ENCODE measurements around the gene BTBD9. TPM values are rescaled to one million over a fixed set of nuclear protein-coding genes. Genes with fewer than 3 reads are reported as not detected.

BTBD9 gene
- total RNA-seq, 1 donor from 2014 or later: 9.9 TPM

DNA sequence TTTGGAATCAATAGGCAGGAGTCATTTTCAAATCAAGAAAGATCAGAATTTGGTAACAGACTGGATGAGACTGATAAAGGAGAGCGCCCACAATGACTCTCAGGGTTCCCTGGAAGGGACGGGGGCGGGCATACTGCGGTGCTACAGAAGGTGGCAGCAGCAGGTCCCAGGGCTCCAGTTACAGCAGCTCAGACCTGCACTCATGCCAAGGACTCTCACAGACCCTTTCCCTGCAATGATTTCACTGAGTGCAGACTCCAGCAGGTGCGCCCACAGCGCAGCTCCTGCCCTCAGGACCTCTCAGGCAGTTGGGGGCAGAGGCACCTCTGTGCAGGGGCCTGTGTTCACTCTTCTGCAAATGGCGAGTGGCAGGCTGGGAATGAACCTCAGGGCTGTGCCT is 460.4 kb downstream of the BTBD9 start:
- Histone ChIP-seq H3K27me3 (no peaks in the 10 kb centered on the region), H3K9me3 (no peaks in the 10 kb centered on the region), H3K27ac (no peak overlapping the region), H3K4me3 (no peak overlapping the region), H3K36me3 (no peaks in the 10 kb centered on the region), H3K4me1 (no peaks in the 10 kb centered on the region)
- intact Hi-C loops (cut with DNase I): no loop called here
- no peak for TF ChIP-seq CTCF (IDR thresholded peaks at IDR 0.05)
- peak in 1 of 2 donors; percentile 45 for DNase-seq (ENCODE audit: low spot score in 2 of 2)

DNA sequence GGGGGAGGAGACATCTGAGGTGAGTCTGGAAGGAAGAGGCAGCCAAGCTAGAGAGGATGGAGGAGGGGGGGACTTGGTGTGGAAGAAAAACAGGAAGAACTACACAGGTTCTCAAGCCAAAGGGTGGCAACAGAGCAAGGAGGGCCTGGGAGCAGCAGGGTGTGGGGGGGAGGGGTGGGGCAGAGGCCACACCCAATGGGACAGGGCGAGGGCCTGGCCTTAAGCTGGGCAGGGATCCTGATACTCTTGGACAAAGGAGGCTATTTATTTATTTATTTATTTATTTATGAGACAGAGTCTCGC is 461.2 kb downstream of the BTBD9 start:
- no peak overlapping the region for H3K27ac ChIP-seq
- H3K9me3 ChIP-seq: no peaks in the 10 kb centered on the region
- no peaks in the 10 kb centered on the region for H3K27me3 ChIP-seq
- H3K36me3 ChIP-seq: no peaks in the 10 kb centered on the region
- DNase-seq (ENCODE audit: low spot score in 2 of 2): peak in 1 of 2 donors; percentile 27
- H3K4me3 ChIP-seq: no peak overlapping the region
- no peak for TF ChIP-seq CTCF (IDR thresholded peaks at IDR 0.05)
- intact Hi-C loops (cut with DNase I): no loop called here
- no peaks in the 10 kb centered on the region for H3K4me1 ChIP-seq

GRCh38 chr6:38177882-38178583 is 461.7 kb downstream of the BTBD9 start:
- H3K27me3 ChIP-seq: no peaks in the 10 kb centered on the region
- H3K4me3 ChIP-seq: no peak overlapping the region
- no peak for TF ChIP-seq CTCF (IDR thresholded peaks at IDR 0.05)
- H3K27ac ChIP-seq: no peak overlapping the region
- peak in 1 of 2 donors; percentile 42 for DNase-seq (ENCODE audit: low spot score in 2 of 2)
- intact Hi-C loops (cut with DNase I): no loop called here
- H3K4me1 ChIP-seq: no peaks in the 10 kb centered on the region
- peaks cover 0 to 2% of the 10 kb centered on the region in 2 donors for H3K36me3 ChIP-seq
- H3K9me3 ChIP-seq: no peaks in the 10 kb centered on the region

DNA sequence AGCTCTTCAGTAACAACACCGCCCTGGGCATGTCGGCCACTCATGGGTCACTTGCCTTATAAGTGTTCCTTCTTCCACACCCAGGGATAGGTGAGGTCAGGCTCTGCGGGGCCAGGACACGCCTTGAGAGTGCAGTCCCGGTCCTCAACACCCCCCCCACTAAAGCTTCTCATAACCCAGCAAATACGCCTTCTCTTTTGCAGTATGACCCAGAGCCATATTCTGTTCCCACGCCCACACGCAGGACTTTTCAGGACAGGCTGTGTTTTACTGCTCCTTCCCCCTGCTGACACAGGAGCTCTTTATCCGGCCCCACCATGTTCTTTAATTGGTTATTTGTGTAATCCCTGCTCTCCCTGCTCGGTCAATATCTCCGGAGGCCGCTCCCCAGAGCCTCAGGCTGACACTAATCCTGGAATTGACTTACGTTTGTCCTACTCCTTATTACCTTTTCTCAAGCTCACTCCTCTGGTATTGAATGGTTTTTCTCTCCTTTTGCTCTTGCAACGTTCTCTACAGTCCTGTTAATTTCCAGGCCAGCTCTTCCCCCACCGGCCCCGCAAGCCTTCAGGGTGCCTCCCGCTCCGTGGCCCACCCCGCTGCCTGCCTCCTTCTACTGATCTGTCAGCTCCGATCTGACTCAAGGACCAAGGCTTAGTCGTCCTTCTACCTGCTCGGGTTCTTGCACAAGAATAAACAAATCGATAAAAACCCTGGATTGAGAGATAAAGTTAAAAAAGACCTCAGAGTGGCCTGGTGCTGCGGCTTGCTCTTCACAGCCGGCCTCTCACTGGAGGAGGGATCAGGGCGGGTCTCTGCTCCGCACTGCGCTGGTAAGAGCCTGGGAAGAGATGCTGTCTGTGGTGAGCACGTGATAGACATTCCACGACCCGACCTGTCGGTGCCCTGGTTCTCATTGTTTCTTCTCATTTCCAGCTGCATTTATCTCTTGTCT is 462.7 kb downstream of the BTBD9 start:
- Histone ChIP-seq H3K4me3 (no peak overlapping the region), H3K4me1 (no peaks in the 10 kb centered on the region), H3K36me3 (peaks cover 0 to 4% of the 10 kb centered on the region in 2 donors), H3K27me3 (no peaks in the 10 kb centered on the region), H3K9me3 (no peaks in the 10 kb centered on the region), H3K27ac (no peak overlapping the region)
- DNase-seq (ENCODE audit: low spot score in 2 of 2): no peak
- intact Hi-C loops (cut with DNase I): no loop called here
- TF ChIP-seq CTCF (IDR thresholded peaks at IDR 0.05): no peak

DNA sequence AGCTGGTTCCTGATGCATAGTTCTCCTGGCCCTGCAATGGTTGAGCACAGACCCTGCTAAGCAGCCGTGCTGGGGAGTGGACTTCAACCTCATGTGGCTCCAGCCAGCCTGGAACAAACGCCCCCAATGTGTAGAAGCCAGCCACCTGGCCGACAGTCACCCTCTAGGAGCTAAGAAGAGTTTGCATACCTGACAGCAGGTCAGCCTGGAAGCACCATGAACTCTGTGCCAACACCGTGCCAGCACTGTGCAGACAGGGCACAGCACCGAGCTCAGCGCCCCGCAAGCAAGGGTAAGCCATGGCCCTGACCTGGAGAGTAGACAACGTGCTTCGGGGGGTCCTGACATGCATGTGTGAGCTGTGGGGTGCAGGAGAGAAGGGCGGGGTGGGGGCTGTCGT is 463.9 kb downstream of the BTBD9 start:
- Histone ChIP-seq H3K27me3 (no peaks in the 10 kb centered on the region), H3K4me3 (no peak overlapping the region), H3K36me3 (peaks cover 0 to 4% of the 10 kb centered on the region in 2 donors), H3K27ac (no peak overlapping the region), H3K4me1 (no peaks in the 10 kb centered on the region), H3K9me3 (no peaks in the 10 kb centered on the region)
- intact Hi-C loops (cut with DNase I): no loop called here
- no peak for DNase-seq (ENCODE audit: low spot score in 2 of 2)
- no peak for TF ChIP-seq CTCF (IDR thresholded peaks at IDR 0.05)

Measured in ascending aorta (tissue), 2 donors.